Naive B cell (primary cell): ENCODE data around the gene INPP5E. TPM values are rescaled to one million over a fixed set of nuclear protein-coding genes. Genes with fewer than 3 reads are reported as not detected.

Experiments
- ATAC-seq, 2 donors: fragments of 150-1000 bp; cut with Tn5 transposase; 2 replicates each; pipeline ENCODE4 v1.10.0; 2021; ENCODE audit warnings: low read depth in 2 of 2, mild to moderate bottlenecking in 2 of 2, moderate library complexity in 2 of 2
- DNase-seq: peaks from one replicate; pipeline ENCODE4 v3.0.0; 2022
- H3K27ac Mint-ChIP-seq, 6 donors: one replicate each; pipeline ENCODE4 v1.8.0; 2020 to 2022; ENCODE audit warnings: mild to moderate bottlenecking in 6 of 6, mixed read lengths in 6 of 6, moderate library complexity in 5 of 6, inconsistent platforms in 2 of 6
- H3K27me3 Mint-ChIP-seq, 3 donors: one replicate each; pipeline ENCODE4 v1.8.0; 2021 to 2022; ENCODE audit warnings: mixed read lengths in 3 of 3, mild to moderate bottlenecking in 1 of 3
- H3K36me3 Mint-ChIP-seq, 2 donors: one replicate each; pipeline ENCODE4 v1.8.0; 2020 to 2022; ENCODE audit warnings: mixed read lengths in 2 of 2, inconsistent platforms in 1 of 2, mild to moderate bottlenecking in 1 of 2
- H3K4me1 Mint-ChIP-seq, 3 donors: one replicate each; pipeline ENCODE4 v1.8.0; 2020 to 2022; ENCODE audit warnings: mixed read lengths in 3 of 3, inconsistent platforms in 1 of 3, mild to moderate bottlenecking in 1 of 3, moderate library complexity in 1 of 3
- H3K4me3 Mint-ChIP-seq, 8 donors: one replicate each; pipeline ENCODE4 v1.8.0; 2020 to 2022; ENCODE audit warnings: mild to moderate bottlenecking in 8 of 8, mixed read lengths in 8 of 8, moderate library complexity in 8 of 8, inconsistent platforms in 2 of 8
- H3K9me3 Mint-ChIP-seq, 7 donors: one replicate each; pipeline ENCODE4 v1.8.0; 2020 to 2022; ENCODE audit warnings: mixed read lengths in 7 of 7, mild to moderate bottlenecking in 5 of 7, inconsistent platforms in 2 of 7, moderate library complexity in 1 of 7
- polyA plus RNA-seq, 6 donors: library from polyadenylated mRNA; unstranded; fragments of 300-500 nt; fragmentation: Illumina TruSeq; gene quantifications; one replicate each; pipeline ENCODE4 v1.2.3, GENCODE V29; 2021; ENCODE audit warnings: low read depth in 6 of 6

Gene INPP5E
- polyA plus RNA-seq, 6 donors from 2014 or later = 0.61 to 6.8 (median 3.2) TPM

DNA sequence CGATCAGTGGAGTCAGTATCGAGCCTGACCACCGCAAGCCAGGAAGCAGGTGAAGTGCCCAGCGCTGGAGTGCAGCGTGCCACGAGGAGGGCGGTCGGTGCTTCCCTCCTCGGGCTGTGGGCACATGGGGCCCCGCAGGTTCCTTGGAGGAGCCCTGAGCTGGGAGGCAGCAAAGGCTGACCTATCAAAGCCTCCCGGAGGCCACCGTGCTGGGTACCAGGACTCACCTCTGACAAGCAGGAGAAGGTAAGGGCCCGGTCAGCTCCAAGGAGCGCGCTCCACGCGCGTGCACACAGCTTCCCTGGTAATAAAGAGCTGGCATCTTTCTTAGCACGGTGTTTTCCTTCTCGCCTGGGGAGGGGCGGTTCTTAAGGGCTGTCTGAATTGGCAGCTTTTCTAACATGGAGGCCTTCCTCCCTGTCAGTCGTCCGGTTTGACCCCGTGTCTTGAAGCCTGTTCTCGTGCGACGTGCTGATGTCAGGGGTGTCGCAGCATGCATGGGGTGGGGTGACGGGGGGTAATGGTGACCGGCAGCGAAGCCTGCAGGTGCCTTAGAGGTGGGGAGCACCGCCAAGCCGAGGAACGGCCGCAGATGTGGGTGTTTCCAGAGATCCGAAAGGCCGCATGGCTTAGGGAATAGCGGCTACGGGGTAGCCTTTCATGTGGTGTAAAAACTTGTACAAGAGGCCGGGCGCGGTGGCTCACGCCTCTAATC is 16.1 kb downstream of the INPP5E start:
- Mint-ChIP-seq H3K9me3 (no peaks in the 10 kb centered on the region), H3K27ac (no peak overlapping the region), H3K4me1 (no peaks in the 10 kb centered on the region), H3K27me3 (no peaks in the 10 kb centered on the region), H3K36me3 (no peaks in the 10 kb centered on the region), H3K4me3 (no peak overlapping the region)
- no peak for DNase-seq
- no peak for ATAC-seq

DNA sequence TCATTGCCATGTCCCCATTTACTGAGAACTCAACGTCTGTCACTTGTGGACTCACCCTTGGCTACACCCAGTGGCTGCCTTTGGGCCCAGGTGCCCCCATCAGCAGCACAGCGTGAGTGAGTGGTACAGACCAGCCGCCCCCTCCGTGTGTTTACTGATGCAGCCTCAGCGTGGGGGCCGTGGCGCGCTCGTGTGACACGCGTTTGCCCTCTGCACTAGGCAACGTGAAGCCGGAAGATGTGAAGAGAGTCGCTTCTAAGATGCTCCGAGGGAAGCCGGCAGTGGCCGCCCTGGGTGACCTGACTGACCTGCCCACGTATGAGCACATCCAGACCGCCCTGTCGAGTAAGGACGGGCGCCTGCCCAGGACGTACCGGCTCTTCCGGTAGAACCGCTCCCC is 16.8 kb downstream of the INPP5E start:
- H3K36me3 Mint-ChIP-seq = no peaks in the 10 kb centered on the region
- H3K4me1 Mint-ChIP-seq = no peaks in the 10 kb centered on the region
- no peaks in the 10 kb centered on the region for H3K27me3 Mint-ChIP-seq
- no peak overlapping the region for H3K27ac Mint-ChIP-seq
- no peaks in the 10 kb centered on the region for H3K9me3 Mint-ChIP-seq
- DNase-seq (no peak), ATAC-seq (no peak)
- H3K4me3 Mint-ChIP-seq = no peak overlapping the region

DNA sequence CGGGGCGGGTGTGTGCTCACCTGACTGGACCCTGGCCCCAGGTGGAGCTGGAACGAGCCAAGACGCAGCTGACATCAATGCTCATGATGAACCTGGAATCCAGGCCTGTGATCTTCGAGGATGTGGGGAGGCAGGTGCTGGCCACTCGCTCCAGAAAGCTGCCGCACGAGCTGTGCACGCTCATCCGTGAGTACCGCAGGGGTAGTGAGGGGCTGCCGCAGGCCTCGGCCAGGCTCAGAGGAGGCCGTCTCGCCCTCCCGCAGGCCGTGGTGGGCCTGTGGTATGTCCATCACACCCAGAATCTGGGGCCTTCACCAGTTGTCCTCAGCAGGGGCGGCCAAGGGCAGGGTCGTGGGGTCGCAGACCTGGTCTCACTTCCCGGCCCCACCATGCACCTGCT is 17.9 kb downstream of the INPP5E start:
- Mint-ChIP-seq H3K4me1 (no peaks in the 10 kb centered on the region), H3K27me3 (no peaks in the 10 kb centered on the region), H3K27ac (no peak overlapping the region), H3K4me3 (no peak overlapping the region), H3K36me3 (no peaks in the 10 kb centered on the region), H3K9me3 (no peaks in the 10 kb centered on the region)
- DNase-seq = no peak
- no peak for ATAC-seq

GRCh38 chr9:136419092-136419420 is 20.6 kb downstream of the INPP5E start:
- H3K36me3 Mint-ChIP-seq = no peaks in the 10 kb centered on the region

GRCh38 chr9:136418182-136419091 is 21.2 kb downstream of the INPP5E start:
- Mint-ChIP-seq H3K4me3 (no peak overlapping the region), H3K27me3 (no peaks in the 10 kb centered on the region), H3K4me1 (peaks cover 0 to 6% (median 4%) of the 10 kb centered on the region in 3 donors), H3K36me3 (no peaks in the 10 kb centered on the region), H3K27ac (peak overlapping the region in 1 of 6 donors; percentile 68), H3K9me3 (no peaks in the 10 kb centered on the region)
- ATAC-seq = no peak
- DNase-seq = no peak

More at GRCh38 chr9:136419092-136419420, 20.6 kb downstream of the INPP5E start:
- no peak for DNase-seq
- no peaks in the 10 kb centered on the region for H3K4me1 Mint-ChIP-seq
- H3K4me3 Mint-ChIP-seq = no peak overlapping the region
- ATAC-seq = no peak
- no peak overlapping the region for H3K27ac Mint-ChIP-seq
- no peaks in the 10 kb centered on the region for H3K27me3 Mint-ChIP-seq
- H3K9me3 Mint-ChIP-seq = no peaks in the 10 kb centered on the region

DNA sequence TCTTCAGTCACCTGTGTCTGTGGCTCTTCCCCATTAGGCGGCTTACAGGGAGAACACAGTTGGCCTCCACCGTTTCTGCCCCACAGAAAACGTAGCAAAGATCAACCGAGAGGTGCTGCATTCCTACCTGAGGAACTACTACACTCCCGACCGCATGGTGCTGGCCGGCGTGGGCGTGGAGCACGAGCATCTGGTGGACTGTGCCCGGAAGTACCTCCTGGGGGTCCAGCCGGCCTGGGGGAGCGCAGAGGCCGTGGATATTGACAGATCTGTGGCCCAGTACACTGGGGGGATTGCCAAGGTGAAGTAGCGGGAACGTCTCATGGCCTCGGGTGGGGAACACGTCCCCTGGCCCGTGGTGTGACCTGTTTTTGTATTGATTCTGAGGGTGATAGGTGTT is 22.7 kb downstream of the INPP5E start:
- Mint-ChIP-seq H3K27ac (no peak overlapping the region), H3K4me3 (no peak overlapping the region), H3K4me1 (peaks cover 4 to 11% (median 6%) of the 10 kb centered on the region in 3 donors), H3K27me3 (no peaks in the 10 kb centered on the region), H3K9me3 (no peaks in the 10 kb centered on the region), H3K36me3 (no peaks in the 10 kb centered on the region)
- DNase-seq = no peak
- ATAC-seq = no peak

- Mint-ChIP-seq H3K4me3 (peak overlapping the region in 1 of 8 donors; percentile 71), H3K27ac (no peak overlapping the region), H3K36me3 (no peaks in the 10 kb centered on the region), H3K4me1 (peaks cover 6 to 15% (median 9%) of the 10 kb centered on the region in 3 donors), H3K27me3 (no peaks in the 10 kb centered on the region), H3K9me3 (no peaks in the 10 kb centered on the region)
- DNase-seq (no peak), ATAC-seq (no peak)
Observed at GRCh38 chr9:136416427-136416826, 23.2 kb downstream of the INPP5E start.

DNA sequence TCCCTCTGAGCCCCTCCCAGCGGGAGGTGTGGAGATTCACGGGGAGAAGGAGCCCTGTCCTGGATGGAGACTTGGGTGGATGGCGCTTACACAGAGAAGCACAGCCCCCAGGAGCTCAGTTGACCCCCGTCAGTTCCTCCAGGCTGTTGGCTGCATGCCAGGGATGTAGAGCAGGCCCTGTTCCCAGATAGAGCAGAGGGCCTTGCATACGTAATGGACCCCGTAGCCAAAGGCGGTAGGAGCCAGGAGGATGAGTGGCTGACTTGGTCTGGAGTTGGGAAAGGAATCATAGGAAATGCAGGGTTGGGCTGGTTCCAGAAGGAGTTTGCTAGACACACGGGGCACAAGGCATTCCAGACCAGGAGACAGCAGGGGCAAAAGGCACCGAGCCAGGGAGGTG is 26.7 kb downstream of the INPP5E start:
- ATAC-seq = no peak
- Mint-ChIP-seq H3K36me3 (peaks cover 0 to 8% of the 10 kb centered on the region in 2 donors), H3K9me3 (no peaks in the 10 kb centered on the region), H3K27ac (peak overlapping the region in 2 of 6 donors; percentile 14 to 59), H3K4me1 (peaks cover 29 to 43% (median 34%) of the 10 kb centered on the region in 3 donors), H3K27me3 (no peaks in the 10 kb centered on the region), H3K4me3 (peak overlapping the region in 3 of 8 donors; percentile 2 to 47 (median 10))
- no peak for DNase-seq

DNA sequence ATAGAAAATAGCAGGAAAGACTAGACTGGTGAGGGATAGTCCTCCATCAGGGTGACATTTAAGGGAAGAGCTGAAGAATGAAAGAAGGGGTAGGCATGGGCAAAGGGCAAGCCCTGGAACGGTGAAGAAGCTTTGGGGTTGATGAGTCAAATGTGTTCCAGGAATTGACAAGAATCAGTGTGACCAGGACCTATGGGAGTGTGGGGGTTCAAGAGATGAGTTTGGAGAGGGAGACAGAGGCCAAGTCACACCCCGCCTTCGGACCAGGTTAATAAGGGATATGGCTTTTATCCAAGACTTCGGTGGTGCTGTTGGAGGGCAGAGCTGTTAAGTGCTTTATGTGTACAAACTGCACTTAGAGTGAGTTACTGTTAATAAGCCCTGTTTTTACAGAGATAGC is 28.3 kb downstream of the INPP5E start:
- ATAC-seq = no peak
- Mint-ChIP-seq H3K4me1 (peaks cover 33 to 52% (median 34%) of the 10 kb centered on the region in 3 donors), H3K27me3 (no peaks in the 10 kb centered on the region), H3K36me3 (peaks cover 0 to 8% of the 10 kb centered on the region in 2 donors), H3K4me3 (peak overlapping the region; percentile 86 to 95 (median 90)), H3K27ac (peak overlapping the region; percentile 81 to 97 (median 92)), H3K9me3 (no peaks in the 10 kb centered on the region)
- DNase-seq = no peak

DNA sequence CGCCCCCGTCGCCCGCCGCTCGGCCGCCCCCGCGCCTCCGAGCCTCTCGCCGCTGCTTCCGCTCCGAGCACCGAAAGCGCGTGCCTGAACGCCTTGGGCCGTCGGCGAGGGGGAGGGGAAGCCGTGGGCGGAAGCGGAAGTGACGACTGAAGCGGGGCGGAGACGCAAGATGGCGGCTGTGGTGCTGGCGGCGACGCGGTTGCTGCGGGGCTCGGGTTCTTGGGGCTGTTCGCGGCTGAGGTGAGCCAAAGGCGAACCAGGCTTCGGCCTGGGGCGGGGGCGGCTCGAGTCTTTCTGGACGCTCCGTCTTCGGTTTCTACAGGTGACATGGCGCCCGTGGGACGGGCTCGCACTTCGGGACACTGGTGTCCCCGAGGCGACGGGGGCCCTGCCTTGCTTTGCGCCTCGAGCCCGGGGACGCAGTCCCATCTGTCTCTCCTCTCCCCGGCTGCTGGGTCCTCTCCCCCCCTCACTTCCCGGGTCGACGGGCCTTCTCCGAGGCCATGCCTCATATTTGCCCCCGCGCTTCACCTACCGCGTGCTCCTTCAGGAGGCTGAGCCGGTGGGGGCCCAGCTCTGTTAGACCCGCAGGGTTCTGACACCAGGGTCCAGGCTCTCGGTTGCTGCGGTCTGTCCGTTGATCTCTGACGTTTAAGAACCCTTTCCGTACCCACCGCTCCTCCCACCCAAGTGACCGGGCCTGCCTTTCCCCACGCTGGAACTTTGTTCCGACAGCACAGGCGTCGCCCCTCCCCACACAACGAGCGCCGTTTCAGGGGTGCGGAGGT is 29.0 kb downstream of the INPP5E start, which contains the start of the genes ENTR1 and PMPCA:
TSS of gene ENTR1 (minus strand) at position 115 of the 788 bp plus-strand sequence. CDS start 217 bp downstream, outside the sequence.
TSS of gene PMPCA (plus strand) at position 159 of the 788 bp plus-strand sequence. CDS start at position 170, 11 bp downstream.
- ATAC-seq (peak; percentile 85 to 91), DNase-seq (peak; percentile 92)
- Mint-ChIP-seq H3K27ac (peak within 1 kb of the TSS; percentile 81 to 97 (median 94)), H3K27me3 (no peaks in the 10 kb centered on the region), H3K9me3 (no peaks in the 10 kb centered on the region), H3K36me3 (peaks cover 0 to 8% of the 10 kb centered on the region in 2 donors), H3K4me3 (peak within 1 kb of the TSS; percentile 86 to 95 (median 92)), H3K4me1 (peaks cover 33 to 56% (median 34%) of the 10 kb centered on the region in 3 donors)

DNA sequence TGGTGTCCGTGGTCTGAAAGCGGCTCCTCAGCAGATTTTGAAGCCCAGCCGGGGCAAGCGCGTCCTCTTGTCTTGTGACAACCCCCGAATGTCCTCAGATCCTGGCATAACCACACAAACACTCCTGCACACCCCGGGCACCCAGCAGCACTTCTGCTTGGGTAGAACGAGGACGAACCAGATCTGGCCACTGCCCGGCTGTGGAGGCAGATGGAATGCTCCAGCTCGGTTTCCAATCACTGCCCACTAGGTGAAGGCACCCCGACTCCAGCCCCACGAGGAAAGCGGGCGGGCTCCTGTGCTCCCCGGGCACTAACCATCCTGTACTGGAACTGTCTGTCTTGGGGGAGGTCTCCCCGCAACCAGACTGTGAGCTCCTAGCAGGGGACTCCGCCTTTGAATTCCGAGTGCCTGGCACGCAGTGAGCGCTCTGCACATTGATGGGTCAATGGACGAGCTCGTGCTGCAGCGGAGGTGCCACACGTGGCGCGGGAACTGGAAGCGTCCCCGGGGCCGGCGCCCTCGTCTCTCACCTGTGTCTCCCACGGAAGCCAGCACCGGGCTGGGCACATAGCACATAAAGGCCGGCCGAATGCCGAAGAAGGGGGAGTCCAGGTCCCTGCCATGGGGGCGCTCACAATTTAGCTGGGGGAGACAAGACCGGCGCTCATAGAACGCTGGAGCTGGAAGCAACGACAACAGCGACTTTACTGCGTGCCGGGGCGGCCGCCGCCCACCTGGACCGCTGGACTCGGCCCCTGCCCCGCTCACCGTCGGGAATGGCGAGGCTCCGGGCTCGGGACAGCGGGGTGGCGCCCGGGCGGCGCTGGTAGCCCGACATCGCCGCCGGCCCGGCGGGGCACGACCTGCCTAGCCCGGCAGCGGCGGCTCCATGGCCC is 29.8 kb downstream of the INPP5E start:
- ATAC-seq = peak; percentile 27 to 38
- peak; percentile 28 for DNase-seq
- Mint-ChIP-seq H3K27me3 (no peaks in the 10 kb centered on the region), H3K4me1 (peaks cover 36 to 64% (median 39%) of the 10 kb centered on the region in 3 donors), H3K4me3 (peak overlapping the region; percentile 84 to 94 (median 92)), H3K27ac (peak overlapping the region; percentile 38 to 97 (median 92)), H3K9me3 (no peaks in the 10 kb centered on the region), H3K36me3 (peaks cover 0 to 8% of the 10 kb centered on the region in 2 donors)

DNA sequence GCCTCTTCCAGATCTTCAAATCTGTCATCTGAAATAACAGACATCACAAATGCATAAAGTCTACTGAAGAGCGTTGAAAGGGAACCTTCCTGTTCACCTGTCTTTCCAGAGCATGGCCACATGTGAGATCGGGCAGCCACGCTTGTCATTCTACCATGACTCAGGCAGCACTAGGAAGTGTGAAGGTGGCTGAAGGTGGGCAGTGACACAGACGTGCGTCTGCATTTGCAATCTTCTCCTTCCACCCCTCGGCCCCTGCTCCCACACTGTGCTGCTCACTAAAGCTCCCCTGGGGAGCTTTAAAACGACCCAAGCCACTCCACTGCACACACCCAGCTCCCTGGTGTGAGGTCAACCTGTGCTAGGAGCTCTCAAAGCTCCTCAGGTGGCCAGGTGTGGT is 31.7 kb downstream of the INPP5E start:
- Mint-ChIP-seq H3K36me3 (peaks cover 0 to 8% of the 10 kb centered on the region in 2 donors), H3K27ac (peak overlapping the region in 1 of 6 donors; percentile 72), H3K9me3 (no peaks in the 10 kb centered on the region), H3K27me3 (no peaks in the 10 kb centered on the region), H3K4me1 (peaks cover 46 to 79% (median 49%) of the 10 kb centered on the region in 3 donors), H3K4me3 (peak overlapping the region in 6 of 8 donors; percentile 9 to 92 (median 64))
- DNase-seq (no peak), ATAC-seq (no peak)
